IPS-NIHi7 (cell line): ENCODE data around the gene ZNF526.
A peak's percentile ranks its signal among the peaks of the same experiment; 100 is the strongest.

Experiments used
- DNase-seq: peaks from one replicate; pipeline ENCODE4 v3.0.0; 2012; ENCODE audit warnings: mixed read lengths; ENCODE audit errors: extremely low spot score

ZNF526 gene, protein sequence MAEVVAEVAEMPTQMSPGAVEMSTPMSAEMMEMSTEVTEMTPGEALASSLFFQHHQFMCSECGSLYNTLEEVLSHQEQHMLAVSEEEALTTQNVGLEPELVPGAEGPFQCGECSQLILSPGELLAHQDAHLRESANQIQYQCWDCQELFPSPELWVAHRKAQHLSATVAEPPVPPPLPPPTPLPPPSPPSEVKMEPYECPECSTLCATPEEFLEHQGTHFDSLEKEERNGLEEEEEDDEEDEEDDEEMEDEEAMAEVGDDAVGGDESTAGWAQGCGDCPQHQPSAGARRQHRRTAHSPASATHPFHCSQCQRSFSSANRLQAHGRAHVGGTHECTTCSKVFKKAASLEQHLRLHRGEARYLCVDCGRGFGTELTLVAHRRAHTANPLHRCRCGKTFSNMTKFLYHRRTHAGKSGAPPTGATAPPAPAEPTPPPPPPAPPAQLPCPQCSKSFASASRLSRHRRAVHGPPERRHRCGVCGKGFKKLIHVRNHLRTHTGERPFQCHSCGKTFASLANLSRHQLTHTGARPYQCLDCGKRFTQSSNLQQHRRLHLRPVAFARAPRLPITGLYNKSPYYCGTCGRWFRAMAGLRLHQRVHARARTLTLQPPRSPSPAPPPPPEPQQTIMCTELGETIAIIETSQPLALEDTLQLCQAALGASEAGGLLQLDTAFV

GRCh38 chr19:42219812-42220750, at the start of gene ZNF526:
Gene ZNF526 (plus strand): TSS chr19:42220312. CDS start chr19:42224404, 4,092 bp downstream.
- peak; percentile 99 for DNase-seq

GRCh38 chr19:42170715-42171114, 49.4 kb upstream of the ZNF526 start:
- DNase-seq: no peak

GRCh38 chr19:42172261-42172660, 47.9 kb upstream of the ZNF526 start:
- no peak for DNase-seq

- no peak for DNase-seq
Observed at GRCh38 chr19:42173695-42174094, 46.4 kb upstream of the ZNF526 start.

DNA sequence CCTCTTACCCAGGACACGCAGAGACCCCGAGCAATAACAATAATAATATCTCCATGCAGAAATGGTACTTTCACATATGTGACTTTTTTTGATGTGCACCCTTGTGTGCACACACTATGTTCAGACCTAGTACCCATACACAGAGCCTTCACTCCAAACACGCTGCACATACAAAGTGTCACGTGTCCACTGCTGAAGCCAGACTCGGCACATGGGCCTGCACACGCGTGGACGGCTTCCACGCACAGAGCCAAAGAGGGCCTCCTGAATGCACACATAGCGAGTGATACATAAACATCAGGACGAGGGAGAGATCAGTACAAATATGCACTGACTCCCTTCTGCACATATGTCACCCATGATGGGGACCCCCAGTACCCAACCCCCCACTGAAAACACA, 45.9 kb upstream of the ZNF526 start:
- DNase-seq: no peak

GRCh38 chr19:42174958-42175734, 45.0 kb upstream of the ZNF526 start:
- DNase-seq: no peak

DNA sequence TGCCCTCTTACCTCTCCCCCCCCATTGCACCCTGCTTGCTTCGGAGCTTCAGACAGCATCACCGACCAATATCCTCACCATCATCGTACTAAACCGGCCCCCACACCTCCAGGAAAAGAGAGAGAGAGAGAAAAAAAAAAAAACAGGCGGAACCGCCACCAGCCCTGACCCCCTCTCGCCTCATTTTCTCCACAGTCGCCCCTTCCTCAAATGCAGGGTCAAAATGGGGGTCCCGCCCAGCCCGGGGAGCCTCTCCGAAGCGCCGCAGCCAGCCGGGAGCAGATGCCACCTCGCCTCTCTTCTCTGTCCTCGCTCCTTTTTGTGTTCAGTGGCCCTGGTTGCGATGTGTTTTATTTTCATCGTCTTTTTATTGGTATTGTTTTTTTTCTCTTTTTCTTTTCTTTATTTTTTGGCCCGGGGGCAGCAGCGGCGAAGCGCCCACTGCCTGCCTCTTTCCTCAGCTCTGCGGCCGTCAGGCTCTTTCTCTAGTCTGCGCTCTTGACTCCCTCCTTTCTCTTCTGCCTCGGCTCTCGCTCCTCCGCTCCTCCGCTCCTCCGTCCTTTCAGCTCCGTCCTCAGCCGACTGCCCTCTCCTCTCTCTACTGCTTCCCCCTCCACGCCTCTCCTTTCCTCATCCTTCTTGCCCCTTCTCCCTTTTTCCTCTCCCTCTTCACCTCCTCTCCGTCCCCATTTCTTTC, 44.0 kb upstream of the ZNF526 start:
- peak; percentile 55 for DNase-seq

DNA sequence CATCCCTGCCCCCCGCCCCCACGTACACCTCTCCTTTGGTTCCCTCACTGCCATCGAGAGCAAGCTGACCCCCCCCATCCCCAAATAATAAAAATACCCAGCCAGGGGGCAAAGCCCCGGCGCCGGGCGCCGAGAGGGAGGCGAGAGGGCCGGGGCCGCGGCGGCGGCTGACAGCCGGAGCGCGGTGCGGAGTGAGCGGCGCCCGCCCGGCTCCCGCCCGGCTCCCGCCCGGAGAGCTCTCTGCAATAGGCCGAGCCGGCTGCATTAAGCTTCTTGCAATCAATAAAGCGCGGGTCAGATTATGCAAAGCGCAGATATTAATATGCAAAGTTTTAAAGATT, 43.5 kb upstream of the ZNF526 start:
- DNase-seq: peak; percentile 46

DNA sequence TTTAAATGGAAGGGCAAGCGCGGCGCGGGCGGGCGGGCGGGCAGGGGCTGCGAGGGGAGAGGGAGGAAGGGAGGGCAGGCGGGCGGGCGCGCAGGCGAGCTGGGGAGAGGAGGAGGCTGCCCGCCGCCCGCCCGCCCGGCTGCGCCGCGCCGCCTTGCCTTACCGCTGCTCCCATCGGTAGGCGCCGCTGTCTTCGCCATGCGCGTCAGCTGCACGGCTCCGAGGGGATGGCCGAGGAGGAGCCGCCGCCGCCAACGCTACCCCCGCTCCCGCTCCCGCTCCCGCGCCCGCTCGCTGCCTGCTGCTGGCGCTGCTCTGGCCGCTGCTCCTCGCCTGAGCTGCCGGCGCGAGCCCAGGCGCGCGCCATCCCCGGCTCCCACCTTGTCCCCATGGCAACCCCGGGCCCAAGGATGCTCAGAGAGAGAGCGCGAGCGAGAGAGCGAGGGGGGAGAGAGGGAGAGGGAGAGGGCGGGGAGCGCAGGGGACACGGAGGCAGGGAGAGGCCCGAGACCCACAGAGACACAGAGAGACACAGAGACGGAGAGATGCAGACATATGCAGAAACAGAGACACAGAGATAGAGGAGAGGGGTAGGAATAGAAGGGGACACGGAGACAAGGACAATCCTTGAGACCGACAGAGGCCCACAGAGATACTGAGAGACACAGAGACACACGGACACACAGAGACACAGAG, 43.0 kb upstream of the ZNF526 start:
- DNase-seq: peak; percentile 87

GRCh38 chr19:42177686-42178019, 42.5 kb upstream of the ZNF526 start:
- no peak for DNase-seq

GRCh38 chr19:42178791-42179674, 41.1 kb upstream of the ZNF526 start:
- peak; percentile 81 for DNase-seq

- peak; percentile 92 for DNase-seq
Observed at GRCh38 chr19:42184401-42184861, 35.7 kb upstream of the ZNF526 start.

- DNase-seq: no peak
Observed at GRCh38 chr19:42185277-42185676, 34.8 kb upstream of the ZNF526 start.

GRCh38 chr19:42188665-42189064, 31.4 kb upstream of the ZNF526 start:
- no peak for DNase-seq

DNA sequence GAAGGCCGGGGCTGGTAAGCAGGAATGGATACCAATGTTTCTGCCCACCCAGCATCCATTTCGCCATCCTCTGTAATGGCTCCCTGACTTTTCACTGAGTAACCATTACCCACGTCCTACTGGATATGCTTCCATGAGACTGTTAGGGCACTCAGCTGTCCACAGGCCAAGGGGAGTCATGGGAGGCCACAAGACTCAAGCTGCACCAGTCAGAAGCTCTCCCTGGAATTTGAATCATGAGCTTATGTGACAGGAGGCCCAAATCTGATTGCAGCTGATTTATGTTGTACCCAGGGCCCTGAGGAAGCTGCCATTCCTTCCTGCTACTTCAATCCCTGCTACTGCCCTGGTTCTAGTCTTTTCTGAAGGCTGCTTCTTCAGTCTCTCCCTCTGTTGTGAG, 31.0 kb upstream of the ZNF526 start:
- DNase-seq: no peak

DNA sequence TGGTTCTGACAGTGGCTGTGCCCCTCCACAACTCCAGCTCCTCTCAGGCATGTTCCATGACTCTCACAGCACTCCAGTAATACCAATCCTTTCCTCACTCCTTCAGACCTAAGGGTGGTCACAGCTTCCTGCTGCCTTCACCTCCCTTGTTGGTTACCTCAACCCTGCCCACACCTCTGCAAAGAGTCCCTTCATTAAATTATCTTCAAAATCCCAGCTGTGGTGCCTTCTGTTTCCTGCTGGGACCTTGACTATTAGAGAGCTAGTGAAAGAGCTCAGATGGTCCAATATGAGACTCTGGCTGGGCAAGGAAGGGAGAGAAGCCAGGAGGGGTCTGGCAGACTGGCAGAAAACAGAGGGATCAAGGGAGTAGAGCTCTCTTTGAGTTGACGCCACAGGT, 28.8 kb upstream of the ZNF526 start:
- no peak for DNase-seq

GRCh38 chr19:42191855-42192254, 28.3 kb upstream of the ZNF526 start:
- no peak for DNase-seq

- DNase-seq: no peak
Observed at GRCh38 chr19:42193294-42193693, 26.8 kb upstream of the ZNF526 start.

DNA sequence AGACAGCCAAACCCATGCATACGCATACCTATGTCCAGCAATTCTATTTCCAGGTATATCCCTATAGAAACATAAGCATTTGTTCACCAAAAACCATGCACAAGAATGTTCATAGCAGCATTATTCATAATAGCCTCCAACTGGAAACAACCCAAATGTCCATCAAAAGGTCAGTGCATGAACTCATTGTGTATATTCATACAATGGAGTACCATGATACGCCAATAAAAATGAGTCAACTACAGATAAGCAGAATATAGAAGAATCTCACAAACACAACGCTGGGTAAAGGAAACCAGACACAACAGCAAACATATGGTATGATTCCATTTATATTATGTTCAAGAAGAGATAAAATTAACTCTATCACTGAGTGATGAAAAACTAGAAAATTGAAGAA, 26.4 kb upstream of the ZNF526 start:
- no peak for DNase-seq
